GM19372 (cell line): Measurements from ENCODE around the gene TCF12.

Experiments used
- ATAC-seq: cut with Tn5 transposase; IDR thresholded peaks from one replicate; pipeline ENCODE4 v1.9.1; 2021; ENCODE audit warnings: mild to moderate bottlenecking, low read depth, moderate library complexity; ENCODE audit not compliant: unreplicated experiment

The TCF12 gene

GRCh38 chr15:57195326-57195725 is 276.9 kb downstream of the TCF12 start:
- ATAC-seq: no peak

DNA sequence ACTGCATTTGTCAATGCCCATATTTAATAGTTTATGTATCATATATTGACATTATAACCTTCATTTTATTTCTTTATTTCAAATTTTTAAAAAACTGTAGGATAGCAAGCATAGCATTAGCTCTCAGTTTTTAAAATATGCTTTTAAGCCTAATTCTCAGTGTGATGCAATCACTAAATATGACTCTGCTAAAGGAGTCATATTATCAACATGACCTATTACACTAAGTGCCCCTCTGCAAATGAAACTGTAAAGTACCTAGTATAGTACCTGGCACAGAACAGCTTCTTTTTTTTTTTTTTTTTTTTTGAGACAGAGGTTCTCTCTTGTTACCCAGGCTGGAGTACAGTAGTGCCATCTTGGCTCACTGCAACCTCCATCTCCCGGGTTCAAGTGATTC is 278.4 kb downstream of the TCF12 start:
- no peak for ATAC-seq

- ATAC-seq: no peak
Observed at GRCh38 chr15:57198131-57198530, 279.7 kb downstream of the TCF12 start.

- no peak for ATAC-seq
Observed at GRCh38 chr15:57198654-57199291, 280.3 kb downstream of the TCF12 start.

GRCh38 chr15:57201578-57201977 is 283.1 kb downstream of the TCF12 start:
- ATAC-seq: no peak

- ATAC-seq: no peak
Observed at GRCh38 chr15:57203906-57204305, 285.5 kb downstream of the TCF12 start.

DNA sequence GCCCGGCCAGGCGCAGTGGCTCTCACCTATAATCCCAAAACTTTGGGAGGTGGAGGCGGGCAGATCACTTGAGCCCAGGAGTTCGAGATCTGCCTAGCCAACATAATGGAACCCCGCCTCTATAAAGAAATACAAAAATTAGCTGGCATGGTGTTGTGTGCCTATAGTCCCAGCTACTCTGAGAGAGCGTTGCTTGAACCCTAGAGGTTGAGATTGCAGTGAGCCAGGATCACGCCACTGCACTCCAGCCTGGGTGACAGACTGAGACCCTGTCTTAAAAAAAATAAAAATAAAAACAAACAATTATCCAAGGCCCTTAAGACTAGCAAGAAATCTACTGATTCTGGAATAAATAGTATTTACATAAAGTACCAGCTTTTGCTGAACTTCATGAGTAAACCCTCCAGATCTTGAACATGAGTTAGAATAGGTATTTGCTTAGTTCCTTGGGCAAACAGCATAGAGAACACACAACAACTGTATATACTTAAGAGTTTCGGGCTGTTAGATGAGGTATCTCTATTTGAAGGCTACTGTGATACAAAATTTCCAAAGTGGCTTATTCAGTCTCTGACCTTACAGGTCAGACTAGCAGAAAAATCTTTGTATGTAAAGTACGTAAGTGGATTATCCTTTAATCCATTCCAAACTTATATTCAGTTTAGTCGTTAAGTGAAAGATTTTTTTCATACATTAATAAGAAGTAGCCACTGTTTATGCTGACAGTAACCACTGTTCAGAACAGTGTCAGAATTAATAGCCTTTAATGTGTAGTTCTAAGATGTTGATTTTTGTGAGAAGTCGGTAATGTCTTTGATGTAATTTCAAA is 286.8 kb downstream of the TCF12 start:
- no peak for ATAC-seq

- ATAC-seq: no peak
Observed at GRCh38 chr15:57205996-57206395, 287.6 kb downstream of the TCF12 start.

GRCh38 chr15:57213862-57214261 is 295.4 kb downstream of the TCF12 start:
- ATAC-seq: no peak

DNA sequence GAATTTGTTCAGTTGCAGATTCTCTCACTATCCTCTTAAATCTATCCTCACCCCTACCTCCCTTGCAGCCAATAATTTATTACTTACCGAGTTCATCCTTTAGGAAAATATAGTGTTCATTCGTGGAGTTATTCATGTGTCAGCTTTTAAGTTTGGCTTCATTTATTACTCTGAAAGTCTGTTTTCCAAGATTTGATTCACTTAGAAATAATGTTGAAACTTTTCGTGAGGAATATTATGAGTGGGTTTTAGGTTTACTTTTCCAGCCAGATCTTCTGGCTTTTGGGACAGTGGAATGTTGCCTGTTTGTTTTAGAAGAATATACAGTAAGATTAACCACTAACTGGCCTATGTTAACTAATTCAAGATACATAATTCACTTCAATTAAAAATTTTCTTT is 296.9 kb downstream of the TCF12 start:
- ATAC-seq: no peak

DNA sequence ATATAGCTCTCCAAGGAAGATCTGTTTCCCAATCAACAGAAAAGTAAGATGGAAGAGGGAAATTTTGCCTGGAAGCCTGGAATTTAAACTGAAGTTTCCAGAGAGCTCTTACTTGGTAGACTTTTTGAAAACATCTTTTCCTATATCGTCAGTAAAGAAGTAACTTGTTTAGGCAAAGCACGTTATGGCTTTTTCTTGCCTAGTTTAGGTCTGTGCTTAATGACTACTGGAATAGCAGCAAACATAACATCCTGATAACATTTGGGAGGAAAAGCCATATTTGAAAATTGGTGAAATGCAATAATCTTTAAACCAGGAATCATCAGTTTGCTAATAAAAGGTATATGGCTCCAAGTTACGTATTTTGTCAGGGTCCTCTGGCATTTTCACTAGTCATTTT is 297.4 kb downstream of the TCF12 start:
- no peak for ATAC-seq

- ATAC-seq: no peak
Observed at GRCh38 chr15:57216288-57216687, 297.8 kb downstream of the TCF12 start.

DNA sequence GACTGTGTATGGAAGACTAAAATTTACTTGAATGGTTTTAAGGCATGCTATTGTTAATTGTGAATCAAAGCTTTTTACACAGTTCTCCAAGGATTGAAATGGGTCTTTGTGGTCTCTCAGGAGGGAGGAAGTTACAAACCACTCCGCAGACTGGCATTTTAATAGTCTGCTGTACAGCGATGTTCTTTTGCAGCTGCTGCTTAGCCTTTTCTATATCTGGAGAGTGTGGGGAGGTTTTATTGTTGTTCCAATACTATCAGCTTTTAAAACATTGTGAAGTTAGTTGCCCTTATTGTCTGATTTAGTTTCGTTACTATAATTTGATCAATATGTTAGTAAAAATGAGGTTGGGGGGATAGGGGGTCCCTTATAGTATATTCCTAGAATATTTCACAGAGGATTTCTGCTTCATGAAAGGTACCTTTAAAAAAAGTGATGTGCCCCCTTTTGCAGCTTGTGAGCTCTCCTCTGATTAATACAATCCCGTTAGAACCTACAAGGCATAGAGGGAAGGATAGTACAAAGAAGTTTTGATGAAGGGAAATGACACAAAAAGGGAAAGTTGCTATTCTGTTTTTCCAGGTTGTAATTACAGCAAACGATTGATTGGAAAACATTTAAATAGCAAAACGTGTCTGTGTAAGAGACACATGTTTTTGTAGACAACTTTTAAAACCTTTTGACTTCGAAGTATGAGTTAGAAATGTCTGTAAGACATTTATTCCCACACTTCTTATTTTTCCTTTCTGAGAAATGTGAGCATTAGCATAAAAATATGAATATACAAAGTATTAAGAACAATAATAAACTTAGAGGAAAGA is 299.5 kb downstream of the TCF12 start:
- ATAC-seq: no peak

DNA sequence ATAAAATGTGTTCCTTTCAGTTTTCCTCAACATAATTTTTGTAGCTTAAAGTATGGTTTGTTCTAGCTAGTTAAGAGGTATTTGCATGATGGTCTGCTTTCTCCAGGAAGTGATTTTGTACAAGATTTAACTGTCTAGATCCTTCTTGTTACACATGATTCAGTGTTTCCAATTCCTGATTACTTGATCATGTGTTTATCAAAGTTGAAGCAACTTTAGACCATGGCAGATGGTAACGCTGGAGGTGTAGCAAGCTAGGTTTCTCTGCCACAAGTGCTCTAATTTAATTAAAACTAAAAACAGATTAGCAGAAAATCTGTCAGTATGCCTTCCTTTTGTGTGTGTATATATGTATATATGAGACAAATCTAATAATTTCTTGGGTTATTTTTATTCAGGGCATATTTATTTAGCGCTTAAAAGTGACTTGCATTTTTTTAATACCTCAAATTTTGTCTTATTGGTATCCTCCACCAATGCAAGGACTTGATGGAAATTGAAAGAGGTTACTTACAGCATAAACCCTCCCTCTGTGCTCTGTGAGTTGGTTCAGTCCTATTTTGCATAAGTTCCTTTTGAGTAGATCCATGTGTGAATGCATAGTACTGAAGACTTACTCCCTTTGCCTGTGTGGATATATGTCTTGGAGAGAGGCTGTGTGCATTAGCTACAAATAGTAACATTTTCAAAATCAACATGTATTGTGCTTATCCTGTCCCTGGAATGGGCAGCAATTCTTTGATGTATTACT is 300.6 kb downstream of the TCF12 start:
- no peak for ATAC-seq

DNA sequence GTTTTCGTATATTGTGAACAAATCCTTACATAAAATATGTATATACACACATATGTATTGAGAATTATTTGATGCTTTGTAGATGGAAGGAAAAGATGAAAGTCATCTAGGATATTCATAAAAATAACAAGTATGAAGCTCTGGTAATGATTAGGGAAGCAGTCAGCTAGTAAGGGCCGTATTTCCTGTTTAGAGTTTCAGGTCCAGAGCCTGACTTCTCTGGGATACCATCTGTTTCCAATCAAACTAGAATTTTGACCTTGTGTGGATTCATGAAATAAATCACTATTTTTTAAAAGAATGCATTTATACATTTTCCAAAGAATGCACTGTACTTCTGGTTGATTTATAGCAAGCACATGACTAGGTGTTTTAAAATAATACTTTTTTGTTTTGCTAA is 301.8 kb downstream of the TCF12 start:
- no peak for ATAC-seq

DNA sequence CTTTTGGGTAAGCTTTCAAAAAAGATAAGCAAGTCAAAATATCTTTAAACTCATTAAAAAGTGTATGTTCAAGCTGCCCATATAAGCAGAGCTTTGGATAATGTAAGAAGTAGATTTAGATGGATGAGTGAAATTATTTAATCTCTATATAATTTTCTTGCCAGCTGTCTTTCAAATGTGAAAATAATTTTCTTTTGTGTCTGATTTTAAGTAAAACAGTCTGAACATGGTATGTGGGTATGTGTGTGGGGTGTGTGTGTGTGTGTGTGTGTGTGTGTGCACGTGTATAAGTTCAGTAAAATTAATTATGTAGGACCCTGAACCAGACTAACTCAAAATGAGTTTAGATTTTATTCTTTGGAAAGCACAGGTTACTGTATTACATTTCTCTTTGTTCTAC is 302.7 kb downstream of the TCF12 start:
- no peak for ATAC-seq

DNA sequence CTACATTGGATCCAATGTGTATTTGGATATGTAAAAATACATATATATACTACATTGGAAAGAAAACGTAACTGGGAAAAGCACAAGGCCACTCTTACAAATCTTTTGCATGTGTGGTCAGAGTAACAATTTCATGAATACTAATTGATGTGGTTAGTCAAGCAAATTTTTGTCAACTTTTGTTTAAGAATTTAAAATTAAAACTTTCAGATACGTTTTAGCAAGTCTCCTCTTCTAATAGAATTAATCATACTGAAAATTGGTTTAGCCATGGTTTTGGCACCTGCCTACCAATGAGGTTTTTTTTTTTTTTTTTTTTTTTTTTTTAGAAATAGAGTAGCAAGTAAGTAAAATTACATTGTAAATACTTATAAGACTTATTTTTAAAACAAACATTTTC is 304.9 kb downstream of the TCF12 start:
- ATAC-seq: no peak

DNA sequence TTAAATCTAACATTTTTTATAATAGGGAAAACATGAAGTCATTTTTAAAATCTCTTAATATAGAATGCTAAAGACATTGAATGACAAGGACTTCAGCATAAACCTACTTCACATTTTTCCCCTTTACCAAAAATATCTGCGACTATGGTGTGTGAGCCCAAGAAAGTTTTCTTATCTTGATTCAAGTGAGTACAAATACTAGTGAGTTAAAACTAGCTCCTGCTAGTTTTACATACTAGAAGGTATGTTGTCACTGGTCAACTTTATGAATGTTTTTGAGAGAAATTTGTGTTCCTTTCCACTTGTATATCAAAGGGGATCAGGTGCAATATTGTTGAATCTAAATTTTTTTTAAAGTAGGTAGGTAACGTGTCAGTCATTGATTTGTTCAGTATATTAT is 305.4 kb downstream of the TCF12 start:
- no peak for ATAC-seq

- no peak for ATAC-seq
Observed at GRCh38 chr15:57224664-57225063, 306.2 kb downstream of the TCF12 start.

GRCh38 chr15:57227166-57227565 is 308.7 kb downstream of the TCF12 start:
- no peak for ATAC-seq

DNA sequence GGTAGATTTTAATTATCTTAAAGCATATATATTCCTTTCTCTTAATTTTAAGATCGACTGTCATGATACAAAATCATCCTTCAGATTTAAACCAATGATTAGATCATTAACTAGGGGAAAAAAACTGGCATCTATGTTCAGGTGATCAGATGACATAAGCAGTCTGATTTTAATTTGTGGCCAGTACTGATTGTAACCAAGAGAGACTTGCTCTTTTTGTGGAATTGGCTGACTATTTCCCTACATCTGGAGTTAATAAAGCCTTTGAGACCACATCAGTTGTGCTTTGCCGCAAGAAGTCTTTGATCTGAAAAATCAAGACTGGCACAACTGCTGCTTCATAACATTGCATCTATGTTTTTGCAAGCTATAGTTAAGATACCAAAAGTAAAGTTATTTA is 309.5 kb downstream of the TCF12 start:
- no peak for ATAC-seq
